ENCODE measurements around the gene TMEM94. TPM values are rescaled to one million over a fixed set of nuclear protein-coding genes. Genes with fewer than 3 reads are reported as not detected.
"Not testable (repeated sequence)": the region's sequence is repeated elsewhere in the genome, so short reads cannot be mapped to it uniquely, and the experiment has no call there.

The TMEM94 gene
- total and polyA plus RNA-seq, 8 donors, result 16.6 to 466 (median 56.5) TPM

DNA sequence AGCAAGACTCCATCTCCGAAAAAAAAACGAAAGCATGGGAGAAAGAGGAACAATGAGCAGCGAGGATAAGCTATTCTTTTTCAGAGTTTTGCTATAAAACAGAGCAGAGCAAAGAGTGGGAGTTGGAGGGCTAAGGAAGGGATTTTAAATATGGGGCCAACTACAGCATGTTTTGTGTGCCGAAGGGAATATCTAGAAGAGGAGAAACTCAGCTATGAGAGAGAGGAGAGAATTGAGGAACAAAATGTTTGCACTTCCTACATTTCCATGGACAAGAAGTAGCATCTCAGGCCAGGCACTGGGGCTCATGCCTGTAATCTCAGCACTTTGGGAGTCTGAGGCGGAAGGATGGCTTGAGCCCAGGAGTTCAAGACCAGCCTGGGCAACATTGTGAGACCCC, 37.9 kb upstream of the TMEM94 start:
- Histone ChIP-seq H3K4me3 (no peak overlapping the region), H3K27me3 (peaks cover 0 to 7% (median 0%) of the 10 kb centered on the region in 3 donors), H3K27ac (no peak overlapping the region), H3K36me3 (no peaks in the 10 kb centered on the region), H3K9me3 (no peaks in the 10 kb centered on the region), H3K4me1 (no peaks in the 10 kb centered on the region)
- no peak for TF ChIP-seq POLR2AphosphoS5 (IDR thresholded peaks at IDR 0.05)
- TF ChIP-seq EP300 (IDR thresholded peaks at IDR 0.05), result no peak
- TF ChIP-seq, protein P1, sequence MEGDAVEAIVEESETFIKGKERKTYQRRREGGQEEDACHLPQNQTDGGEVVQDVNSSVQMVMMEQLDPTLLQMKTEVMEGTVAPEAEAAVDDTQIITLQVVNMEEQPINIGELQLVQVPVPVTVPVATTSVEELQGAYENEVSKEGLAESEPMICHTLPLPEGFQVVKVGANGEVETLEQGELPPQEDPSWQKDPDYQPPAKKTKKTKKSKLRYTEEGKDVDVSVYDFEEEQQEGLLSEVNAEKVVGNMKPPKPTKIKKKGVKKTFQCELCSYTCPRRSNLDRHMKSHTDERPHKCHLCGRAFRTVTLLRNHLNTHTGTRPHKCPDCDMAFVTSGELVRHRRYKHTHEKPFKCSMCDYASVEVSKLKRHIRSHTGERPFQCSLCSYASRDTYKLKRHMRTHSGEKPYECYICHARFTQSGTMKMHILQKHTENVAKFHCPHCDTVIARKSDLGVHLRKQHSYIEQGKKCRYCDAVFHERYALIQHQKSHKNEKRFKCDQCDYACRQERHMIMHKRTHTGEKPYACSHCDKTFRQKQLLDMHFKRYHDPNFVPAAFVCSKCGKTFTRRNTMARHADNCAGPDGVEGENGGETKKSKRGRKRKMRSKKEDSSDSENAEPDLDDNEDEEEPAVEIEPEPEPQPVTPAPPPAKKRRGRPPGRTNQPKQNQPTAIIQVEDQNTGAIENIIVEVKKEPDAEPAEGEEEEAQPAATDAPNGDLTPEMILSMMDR (IDR thresholded peaks at IDR 0.05), result no peak
- no peak for TF ChIP-seq POLR2A (IDR thresholded peaks at IDR 0.05)
- WGBS, 5 donors, result 65 to 81% (median 74%) methylated on average over 5 of the region's 5 CpGs
- DNase-seq, result no peak
- intact Hi-C loops (cut with DNase I; ENCODE audit: low total_unique reads), result no loop called here

DNA sequence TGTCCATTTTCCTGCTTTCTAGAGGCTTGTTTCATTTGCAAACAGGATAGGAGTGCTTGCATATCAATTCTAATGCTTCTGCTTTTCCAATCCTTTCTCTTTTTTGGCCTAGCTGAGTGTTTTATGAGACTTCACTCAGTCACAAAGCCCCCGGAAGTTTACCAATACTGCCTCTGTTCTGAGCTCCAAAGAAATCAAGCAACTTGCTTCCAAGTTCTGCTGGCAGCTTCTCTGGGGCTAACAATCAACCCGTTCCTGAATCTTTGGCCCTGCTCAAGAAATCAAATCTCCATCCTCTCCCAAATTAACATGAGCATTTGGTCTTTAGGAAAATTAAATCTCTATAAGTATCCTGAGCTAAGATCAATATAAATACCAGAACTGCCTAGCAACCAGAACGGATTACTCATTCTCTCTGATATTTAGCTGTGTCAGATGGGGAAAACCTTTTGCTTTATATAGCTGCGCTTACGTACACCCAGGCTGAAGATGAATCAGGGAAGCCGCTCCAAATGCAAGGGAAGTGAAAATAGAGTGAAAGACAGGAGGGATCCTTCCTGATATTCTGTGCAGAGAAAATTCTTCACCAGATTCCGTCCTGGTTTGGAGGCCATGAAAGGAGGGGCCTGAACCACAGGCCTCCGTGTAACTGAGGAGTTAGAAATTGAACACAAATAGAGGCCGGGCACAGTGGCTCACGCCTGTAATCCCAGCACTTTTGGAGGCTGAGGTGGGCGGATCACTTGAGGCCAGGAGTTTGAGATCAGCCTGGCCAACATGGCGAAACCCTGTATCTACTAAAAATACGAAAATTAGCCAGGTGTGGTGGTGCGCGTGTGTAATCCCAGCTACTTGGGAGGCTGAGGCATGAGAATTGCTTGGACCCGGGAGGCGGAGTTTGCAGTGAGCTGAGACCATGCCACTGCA, 27.6 kb upstream of the TMEM94 start:
- peak in 1 of 2 donors; percentile 73 for DNase-seq
- intact Hi-C loops (cut with DNase I; ENCODE audit: low total_unique reads), result loop anchor here (10.0 kb wide), 1 partner anchor 166 kb away; no protein-coding TSS in a partner anchor
- TF ChIP-seq, protein P1 (IDR thresholded peaks at IDR 0.05), result no peak
- TF ChIP-seq POLR2A (IDR thresholded peaks at IDR 0.05) (no peak), EP300 (IDR thresholded peaks at IDR 0.05) (no peak), POLR2AphosphoS5 (IDR thresholded peaks at IDR 0.05) (no peak)
- no peak overlapping the region for H3K4me3 ChIP-seq
- WGBS, 5 donors, result 67 to 81% (median 75%) methylated on average over 17 of the region's 17 CpGs
- no peaks in the 10 kb centered on the region for H3K27me3 ChIP-seq
- H3K36me3 ChIP-seq, result no peaks in the 10 kb centered on the region
- H3K27ac ChIP-seq, result peak overlapping the region; percentile 44 to 73 (median 68)
- H3K4me1 ChIP-seq, result peaks cover 7 to 29% (median 18%) of the 10 kb centered on the region in 4 donors
- H3K9me3 ChIP-seq, result no peaks in the 10 kb centered on the region

DNA sequence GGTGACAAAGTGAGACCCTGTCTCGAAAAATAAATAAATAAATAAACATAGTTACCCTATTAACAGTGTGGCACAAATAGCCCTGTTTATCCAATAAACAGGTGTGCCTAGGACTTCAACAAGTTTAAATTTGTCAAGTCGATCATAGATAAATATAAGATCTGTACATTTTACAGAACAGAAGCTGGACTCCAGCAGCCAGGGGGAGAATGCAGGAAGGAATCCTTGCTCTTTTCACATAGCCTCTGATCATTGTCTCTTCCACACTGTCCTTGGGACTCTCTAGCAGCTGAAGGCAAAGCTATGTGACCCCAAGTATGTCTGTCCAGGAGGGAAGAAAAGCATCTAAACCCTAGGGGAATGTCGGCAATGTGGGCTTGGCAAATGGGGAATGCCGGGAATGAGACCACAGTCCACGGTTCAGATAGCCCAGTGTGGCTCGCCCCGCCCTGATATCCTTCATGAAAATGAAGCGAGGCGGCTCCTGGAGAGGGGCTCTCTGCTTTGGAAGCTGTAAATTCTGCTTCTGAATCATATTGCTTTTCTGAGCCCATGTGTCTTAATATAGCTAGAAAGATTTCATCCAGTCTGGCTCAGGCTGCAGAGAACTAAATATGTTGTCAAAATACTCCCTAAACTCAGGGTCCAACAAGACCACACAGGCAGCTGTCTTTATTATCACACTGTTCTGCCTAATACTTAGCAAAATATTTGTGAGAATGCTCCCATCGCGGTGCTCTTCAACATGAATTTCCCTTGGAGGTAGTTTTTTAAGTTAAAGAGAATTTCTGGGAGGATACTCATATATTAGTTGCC, 26.1 kb upstream of the TMEM94 start:
- whole genome bisulfite sequencing, 5 donors, result 30 to 43% (median 37%) methylated on average over 11 of the region's 11 CpGs
- peak overlapping the region in 3 of 5 donors; percentile 46 to 73 (median 46) for H3K27ac ChIP-seq
- DNase-seq, result peak in 1 of 2 donors; percentile 58
- no peaks in the 10 kb centered on the region for H3K36me3 ChIP-seq
- H3K4me3 ChIP-seq, result no peak overlapping the region
- intact Hi-C loops (cut with DNase I; ENCODE audit: low total_unique reads), result loop anchor here (10.0 kb wide), 1 partner anchor 74 kb away; no protein-coding TSS in a partner anchor
- H3K9me3 ChIP-seq, result no peaks in the 10 kb centered on the region
- TF ChIP-seq, protein P1 (IDR thresholded peaks at IDR 0.05), result no peak
- TF ChIP-seq POLR2AphosphoS5 (IDR thresholded peaks at IDR 0.05), result no peak
- no peak for TF ChIP-seq EP300 (IDR thresholded peaks at IDR 0.05)
- no peak for TF ChIP-seq POLR2A (IDR thresholded peaks at IDR 0.05)
- peaks cover 7 to 36% (median 18%) of the 10 kb centered on the region in 4 donors for H3K4me1 ChIP-seq
- no peaks in the 10 kb centered on the region for H3K27me3 ChIP-seq

- Histone ChIP-seq H3K9me3 (no peaks in the 10 kb centered on the region), H3K36me3 (no peaks in the 10 kb centered on the region), H3K4me1 (peaks cover 0 to 31% (median 10%) of the 10 kb centered on the region in 4 donors), H3K4me3 (no peak overlapping the region), H3K27ac (no peak overlapping the region), H3K27me3 (no peaks in the 10 kb centered on the region)
- no peak for DNase-seq
- WGBS, 5 donors, result 64 to 74% (median 71%) methylated on average over 6 of the region's 6 CpGs
- intact Hi-C loops (cut with DNase I; ENCODE audit: low total_unique reads), result loop anchor here (10.0 kb wide), 1 partner anchor 72 kb away; no protein-coding TSS in a partner anchor
- no peak for TF ChIP-seq POLR2A (IDR thresholded peaks at IDR 0.05)
- TF ChIP-seq POLR2AphosphoS5 (IDR thresholded peaks at IDR 0.05), result no peak
- TF ChIP-seq, protein P1 (IDR thresholded peaks at IDR 0.05), result no peak
- TF ChIP-seq EP300 (IDR thresholded peaks at IDR 0.05), result no peak
Measured at GRCh38 chr17:75433218-75433783, 23.1 kb upstream of the TMEM94 start.

- H3K4me3 ChIP-seq, H3K9me3 ChIP-seq, H3K27ac ChIP-seq, H3K36me3 ChIP-seq, H3K27me3 ChIP-seq, DNase-seq: not testable (repeated sequence)
- intact Hi-C loops (cut with DNase I; ENCODE audit: low total_unique reads), result loop anchor here (10.0 kb wide), 1 partner anchor 70 kb away; no protein-coding TSS in a partner anchor
- WGBS, 5 donors, result 89 to 96% (median 93%) methylated on average over 6 of the region's 6 CpGs
- peaks cover 0 to 29% (median 7%) of the 10 kb centered on the region in 4 donors for H3K4me1 ChIP-seq
Measured at GRCh38 chr17:75434433-75434832, 22.0 kb upstream of the TMEM94 start.

DNA sequence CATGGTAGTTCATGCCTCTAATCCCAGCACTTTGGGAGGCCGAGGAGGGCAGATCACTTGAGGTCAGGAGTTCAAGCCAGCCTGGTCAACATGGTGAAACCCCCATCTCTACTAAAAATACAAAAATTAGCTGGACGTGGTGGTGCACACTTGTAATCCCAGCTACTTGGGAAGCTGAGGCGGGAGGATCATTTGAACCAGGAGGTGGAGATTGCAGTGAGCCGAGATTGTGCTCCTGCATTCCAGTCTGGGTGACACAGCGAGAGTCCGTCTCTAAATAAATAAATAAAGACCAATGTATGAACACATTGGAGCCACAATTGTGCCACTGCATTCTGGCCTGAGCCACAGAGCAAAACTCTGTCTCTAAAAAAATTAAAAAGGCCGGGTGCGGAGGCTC, 19.0 kb upstream of the TMEM94 start:
- H3K9me3 ChIP-seq, H3K27ac ChIP-seq, DNase-seq, H3K27me3 ChIP-seq, H3K4me3 ChIP-seq, H3K36me3 ChIP-seq: not testable (repeated sequence)
- intact Hi-C loops (cut with DNase I; ENCODE audit: low total_unique reads), result loop anchor here (10.0 kb wide), 1 partner anchor 67 kb away; no protein-coding TSS in a partner anchor
- peaks cover 0 to 15% (median 0%) of the 10 kb centered on the region in 4 donors for H3K4me1 ChIP-seq
- WGBS, 5 donors, result 89 to 93% (median 91%) methylated on average over 8 of the region's 8 CpGs
